ENCODE measurements around the gene BHMT.

The BHMT gene, protein sequence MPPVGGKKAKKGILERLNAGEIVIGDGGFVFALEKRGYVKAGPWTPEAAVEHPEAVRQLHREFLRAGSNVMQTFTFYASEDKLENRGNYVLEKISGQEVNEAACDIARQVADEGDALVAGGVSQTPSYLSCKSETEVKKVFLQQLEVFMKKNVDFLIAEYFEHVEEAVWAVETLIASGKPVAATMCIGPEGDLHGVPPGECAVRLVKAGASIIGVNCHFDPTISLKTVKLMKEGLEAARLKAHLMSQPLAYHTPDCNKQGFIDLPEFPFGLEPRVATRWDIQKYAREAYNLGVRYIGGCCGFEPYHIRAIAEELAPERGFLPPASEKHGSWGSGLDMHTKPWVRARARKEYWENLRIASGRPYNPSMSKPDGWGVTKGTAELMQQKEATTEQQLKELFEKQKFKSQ

DNA sequence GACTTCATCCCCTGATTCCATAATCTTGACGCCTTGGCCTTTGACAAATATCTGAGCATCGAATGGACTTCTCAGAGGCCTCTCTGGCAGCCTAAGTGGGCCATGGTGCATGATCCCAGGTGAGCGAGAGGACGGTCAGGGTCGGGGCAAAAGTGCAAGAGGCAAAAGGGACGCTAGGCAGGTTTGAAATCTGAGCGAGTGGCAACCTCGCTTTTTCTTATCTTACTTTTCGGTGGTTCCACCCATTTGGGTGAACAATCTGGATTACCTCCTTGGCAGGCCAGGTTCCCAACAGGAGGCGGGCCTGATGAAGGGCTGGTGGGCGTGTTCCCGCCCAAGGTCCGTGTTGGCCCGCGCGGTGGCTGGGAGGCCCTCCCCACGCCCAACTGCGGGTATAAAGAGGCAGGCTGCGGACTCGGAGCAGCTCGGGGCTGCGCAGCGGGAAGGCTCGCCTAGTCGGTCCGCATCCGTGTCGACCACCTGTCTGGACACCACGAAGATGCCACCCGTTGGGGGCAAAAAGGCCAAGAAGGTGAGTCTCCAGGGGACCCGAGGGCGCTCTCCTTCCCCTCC is at the start of gene BHMT:
TSS of gene BHMT (plus strand) at position 423 of the 573 bp plus-strand sequence. CDS start at position 500, 77 bp downstream.
- no peak for DNase-seq (ENCODE audit: low read depth)

DNA sequence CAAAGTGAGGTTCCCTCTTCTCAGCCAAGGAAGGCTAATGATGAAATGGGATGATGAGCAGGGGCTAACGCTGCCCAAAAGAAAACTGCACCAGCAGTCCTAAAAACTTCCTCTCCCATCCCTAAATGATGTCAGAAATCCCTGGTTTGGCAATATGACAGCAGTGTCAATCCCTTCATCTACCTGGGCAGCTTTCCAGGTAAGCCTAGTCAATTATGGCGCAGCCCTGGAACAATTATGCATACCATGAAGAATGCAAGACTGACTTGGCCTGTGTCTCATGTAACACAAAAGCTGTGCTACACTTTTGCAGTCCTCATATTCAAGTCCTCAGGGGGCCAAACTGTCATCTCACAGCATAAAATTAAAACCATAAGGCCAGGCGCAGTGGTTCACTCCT is 49.2 kb upstream of the BHMT start:
- DNase-seq (ENCODE audit: low read depth), result no peak

DNA sequence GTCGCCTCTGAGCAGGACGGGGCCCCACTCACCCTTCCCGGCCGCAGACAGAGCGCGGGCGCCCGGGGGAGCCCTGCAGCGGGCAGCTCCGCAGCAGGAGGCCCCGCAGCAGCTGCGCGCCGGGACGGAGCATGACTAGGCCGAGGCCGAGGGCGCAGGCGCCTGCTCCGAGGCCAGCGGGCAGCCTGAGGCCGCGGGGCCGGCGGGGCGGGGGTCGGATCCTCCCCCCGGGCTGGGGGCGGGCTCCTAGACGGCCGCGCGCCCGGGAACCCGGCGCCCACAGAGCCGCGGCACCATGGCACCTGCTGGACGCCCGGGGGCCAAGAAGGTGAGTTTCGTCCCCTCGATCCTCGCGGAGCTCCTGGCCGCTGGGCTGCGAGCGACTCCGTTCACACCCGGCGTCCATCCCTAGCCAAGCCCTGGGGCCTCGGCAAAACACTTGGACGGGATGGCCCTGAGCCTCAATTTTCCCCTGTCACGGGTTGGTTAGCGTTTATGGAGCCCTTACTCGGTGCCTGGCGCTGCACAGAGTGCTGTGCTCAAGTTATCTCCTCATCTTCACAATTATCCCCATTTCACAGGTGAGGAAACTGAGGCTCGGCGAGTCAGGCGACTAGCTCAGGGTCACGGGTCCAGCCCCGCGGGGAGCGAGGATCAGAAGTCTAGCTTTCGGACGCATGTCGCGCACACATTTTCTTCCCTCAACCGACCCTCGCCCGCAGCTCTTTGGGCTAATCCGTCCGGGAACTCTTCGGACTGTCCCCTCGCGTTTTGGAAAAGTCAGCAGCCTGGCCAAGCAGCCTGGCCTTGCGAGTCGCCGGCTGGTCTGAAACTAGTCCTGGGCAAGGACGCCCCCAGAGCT is 41.9 kb upstream of the BHMT start, which contains the start of the genes BHMT2 and DMGDH:
TSS of gene BHMT2 (plus strand) at position 280 of the 862 bp plus-strand sequence. CDS start at position 296, 16 bp downstream.
TSS of gene DMGDH (minus strand) at position 187 of the 862 bp plus-strand sequence. CDS start at position 133, 54 bp downstream.
- DNase-seq (ENCODE audit: low read depth), result no peak

DNA sequence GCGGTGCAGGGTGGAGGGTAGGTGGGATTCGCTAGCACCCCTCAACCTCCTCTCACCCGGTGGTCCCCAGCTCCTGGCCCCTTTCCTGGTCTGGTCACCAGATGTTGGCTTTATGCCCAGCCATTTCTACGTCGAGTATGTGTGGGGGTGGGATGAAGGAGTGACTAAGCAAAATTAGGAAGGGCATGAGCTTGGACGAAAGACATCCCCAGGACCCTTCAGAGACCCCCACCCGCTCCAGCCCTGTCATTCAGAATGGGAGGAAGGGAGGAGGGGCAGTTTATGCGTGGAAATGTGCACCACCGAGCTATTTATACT is 41.3 kb upstream of the BHMT start:
- DNase-seq (ENCODE audit: low read depth), result no peak

DNA sequence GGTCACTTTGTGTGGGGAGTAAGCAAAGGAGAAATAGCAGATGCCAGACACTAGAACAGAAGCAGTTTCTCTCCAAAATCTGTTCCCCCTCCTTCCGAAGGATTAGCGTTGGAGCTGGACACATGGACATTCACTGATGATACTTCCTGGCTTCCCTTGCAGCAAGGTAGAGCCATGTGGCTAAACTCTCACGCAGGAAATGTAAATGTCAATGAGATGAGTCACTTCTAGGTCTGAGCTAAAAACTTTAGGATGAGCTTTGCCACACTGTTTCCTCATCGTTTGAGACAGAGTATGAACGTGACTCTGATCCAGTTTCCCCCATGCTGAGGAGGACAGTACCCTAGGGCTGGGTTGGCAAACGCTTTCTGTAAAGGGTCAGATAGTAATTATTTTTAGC is 37.0 kb upstream of the BHMT start:
- DNase-seq (ENCODE audit: low read depth), result no peak

DNA sequence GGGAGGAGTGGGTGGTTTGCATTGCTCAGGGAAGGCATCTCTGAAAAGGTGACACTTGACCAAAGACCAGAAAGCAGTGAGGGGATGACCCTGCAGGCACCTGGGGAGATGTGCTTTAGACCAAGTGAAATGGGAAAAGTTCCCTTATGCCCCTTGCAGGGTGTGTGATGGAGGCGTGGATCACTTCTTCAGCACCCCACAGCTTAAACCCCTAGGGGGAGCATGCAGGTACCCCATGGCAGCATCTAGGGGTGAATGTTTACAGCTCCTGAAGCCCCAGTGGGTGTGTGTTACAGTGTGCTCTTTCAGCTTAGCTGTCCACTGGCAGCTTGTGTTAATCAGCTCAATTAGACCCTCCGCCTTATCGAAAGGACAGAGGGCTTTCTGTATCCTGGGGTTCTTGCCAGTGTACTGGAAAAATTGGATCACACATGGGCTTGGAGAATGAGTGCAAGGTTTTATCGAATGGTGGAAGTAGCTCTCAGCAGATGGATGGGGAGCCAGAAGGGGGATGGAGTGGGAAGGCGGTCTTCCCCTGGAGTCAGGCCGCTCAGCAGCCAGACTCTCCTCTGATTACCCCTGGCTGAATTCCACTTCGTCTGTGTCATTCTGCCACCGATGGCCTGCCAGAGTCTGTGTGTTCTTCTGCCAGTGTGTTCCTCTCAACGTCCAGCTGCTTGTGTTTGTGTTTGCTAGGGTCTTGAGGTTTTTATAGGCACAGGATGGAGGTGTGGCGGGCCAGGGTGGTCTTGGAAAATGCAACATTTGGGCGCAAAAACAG is 35.8 kb upstream of the BHMT start:
- no peak for DNase-seq (ENCODE audit: low read depth)

DNA sequence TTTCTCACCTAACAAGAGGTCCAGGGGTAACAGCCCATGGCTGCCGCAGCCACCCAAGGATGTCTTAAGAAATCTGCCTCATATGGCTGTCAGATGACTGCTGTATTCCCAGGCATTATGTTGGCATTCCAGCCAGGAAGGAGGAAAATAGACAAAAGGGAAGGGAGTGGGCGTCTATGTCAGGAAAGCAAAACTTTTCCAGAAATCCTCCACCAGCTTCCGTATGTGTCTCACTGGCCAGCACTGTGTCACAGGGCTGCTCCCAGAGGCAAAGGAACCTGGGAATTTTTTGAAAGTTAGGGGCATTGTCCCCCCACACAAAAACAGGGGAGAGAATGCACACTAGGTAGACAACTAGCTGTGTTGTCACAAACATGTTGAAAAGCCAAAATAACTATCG is 34.8 kb upstream of the BHMT start:
- DNase-seq (ENCODE audit: low read depth), result no peak

DNA sequence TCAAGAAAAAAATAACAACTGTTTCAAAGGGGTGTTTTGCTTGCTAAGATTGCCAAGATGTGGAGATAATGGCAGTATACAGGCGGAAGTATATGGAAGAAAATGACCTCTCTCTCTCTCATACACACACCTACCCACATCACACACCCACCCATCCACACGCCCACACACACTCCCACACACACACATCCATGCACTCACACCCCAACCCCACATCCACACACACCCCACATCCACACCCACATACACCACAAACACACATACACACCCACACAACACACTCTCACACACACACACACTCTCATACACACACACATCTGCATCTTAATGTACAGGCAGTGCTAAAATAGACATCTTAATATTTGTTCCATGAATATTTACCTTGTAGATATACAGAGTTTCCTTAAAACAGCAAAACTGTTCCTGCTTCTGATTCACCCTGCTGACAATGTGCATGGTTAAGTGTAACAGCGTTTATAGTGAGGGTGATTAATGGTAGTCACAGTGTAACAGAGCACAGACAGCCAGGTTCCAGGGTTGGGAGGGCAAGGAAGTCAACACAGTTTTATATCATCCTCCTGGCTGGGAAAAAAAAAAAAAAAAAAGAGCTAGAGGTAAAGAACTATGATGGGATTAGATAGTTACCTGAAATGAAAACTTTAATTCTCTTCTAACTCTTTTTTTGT is 33.8 kb upstream of the BHMT start:
- DNase-seq (ENCODE audit: low read depth), result no peak

DNA sequence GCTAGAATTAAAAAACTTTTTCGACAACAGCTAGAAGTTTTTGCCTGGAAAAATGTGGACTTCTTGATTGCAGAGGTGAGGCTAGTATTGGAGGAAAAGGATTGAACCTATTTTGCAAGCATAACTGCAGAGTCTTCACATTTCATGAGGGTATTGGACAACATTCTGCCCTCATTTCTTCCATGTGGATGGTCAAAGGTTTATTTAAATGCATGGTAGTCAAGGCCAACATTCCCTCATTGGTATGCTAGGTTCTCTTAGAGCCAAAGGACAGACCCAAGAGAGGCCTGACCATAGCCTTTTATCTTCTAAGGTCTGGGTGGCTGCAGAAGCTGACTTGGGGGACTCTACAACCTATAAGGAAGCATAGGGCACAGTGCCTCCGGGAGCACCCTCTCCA is 30.8 kb upstream of the BHMT start:
- DNase-seq (ENCODE audit: low read depth), result no peak

DNA sequence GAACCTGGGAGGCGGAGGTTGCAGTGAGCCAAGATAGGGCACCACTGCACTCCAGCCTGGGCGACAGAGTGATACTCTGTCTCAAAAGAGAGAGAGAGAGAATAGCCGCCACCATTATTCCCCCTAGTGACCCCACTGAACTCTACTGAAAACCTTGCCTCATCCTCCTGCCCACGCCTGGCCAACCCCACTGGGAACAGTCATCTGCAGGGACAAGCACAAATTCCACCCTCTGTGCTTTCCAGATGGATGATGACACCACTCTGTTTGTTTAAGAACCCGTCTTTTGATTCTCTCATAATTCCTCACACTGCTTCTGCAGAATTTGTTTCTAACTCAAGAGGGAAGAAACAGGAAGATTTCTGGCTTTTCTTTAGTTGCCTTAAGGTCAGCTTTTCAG is 29.8 kb upstream of the BHMT start:
- no peak for DNase-seq (ENCODE audit: low read depth)

DNA sequence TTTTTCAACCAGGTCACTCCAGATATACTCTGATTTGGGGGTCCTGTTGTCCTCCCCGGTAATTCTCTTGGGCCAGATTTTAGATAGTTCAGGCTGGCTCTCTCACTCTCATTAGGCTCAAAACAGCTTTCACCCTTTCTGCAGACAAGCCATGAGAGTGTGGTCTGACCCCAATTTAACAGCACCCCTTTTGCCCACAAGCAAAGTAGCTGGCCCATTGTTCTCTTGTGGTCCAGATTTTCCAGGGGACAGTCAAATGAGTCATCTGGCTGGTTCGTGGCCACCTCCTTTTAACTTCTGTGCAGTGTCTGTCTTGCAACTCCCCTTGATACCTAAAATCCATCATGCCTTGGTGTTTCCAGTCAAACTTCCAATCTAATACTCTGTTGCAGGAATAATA is 25.5 kb upstream of the BHMT start:
- DNase-seq (ENCODE audit: low read depth), result no peak

DNA sequence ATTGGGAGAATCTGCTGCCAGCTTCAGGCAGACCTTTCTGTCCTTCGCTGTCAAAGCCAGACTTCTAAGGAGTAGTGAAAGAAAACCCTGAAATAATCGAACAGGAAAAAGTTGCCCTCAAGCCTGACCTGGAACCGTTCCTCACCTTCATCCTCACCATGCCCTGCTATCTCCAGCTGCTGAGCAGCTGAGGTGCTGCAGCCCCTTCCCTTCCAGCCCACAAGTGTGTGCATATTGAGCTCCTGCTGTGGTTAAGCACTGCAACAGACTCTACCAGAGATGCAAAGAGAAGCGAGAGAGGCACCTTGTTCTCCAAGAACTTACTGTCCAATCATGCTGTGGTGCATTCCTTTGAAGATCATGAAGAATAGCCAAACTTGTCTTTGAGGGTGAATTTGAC is 23.1 kb upstream of the BHMT start:
- DNase-seq (ENCODE audit: low read depth), result no peak

DNA sequence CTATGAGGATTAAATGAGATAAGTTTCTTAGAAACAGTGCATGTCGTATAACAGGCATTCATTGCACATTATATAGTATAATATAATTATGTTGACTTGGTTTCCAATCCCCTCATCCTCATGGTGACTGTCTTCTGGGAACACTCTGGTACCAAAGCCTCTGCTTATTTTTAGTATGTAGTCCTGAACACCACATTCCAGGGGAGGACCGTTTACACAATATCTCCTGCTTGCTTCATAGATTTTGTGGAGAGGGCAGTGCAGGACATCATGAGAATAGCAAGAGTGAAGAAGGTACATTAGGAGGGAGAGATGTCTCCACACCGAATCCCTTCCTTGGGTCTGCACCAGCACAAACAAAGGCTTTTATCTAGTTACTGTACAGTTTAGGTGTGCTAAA is 20.5 kb upstream of the BHMT start:
- no peak for DNase-seq (ENCODE audit: low read depth)

DNA sequence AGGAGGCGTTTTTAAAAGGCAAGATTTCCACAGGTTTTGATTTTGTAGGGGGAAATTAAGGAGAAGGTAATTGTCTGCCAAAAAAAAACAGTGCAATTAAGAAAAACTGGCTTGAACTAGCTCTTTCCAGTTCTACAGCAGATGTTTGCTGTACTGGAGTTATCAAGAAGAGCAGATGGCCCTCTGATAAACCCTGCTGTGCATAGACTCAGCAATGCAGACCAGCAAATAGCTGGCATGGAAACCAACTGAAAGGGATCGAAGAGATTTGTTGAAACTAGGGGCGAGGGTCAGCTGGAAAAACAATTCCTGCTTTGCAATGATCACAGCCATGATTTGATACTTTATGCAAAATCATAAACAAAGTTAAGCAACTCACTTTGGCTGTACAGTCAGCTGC is 17.8 kb upstream of the BHMT start:
- DNase-seq (ENCODE audit: low read depth), result no peak

DNA sequence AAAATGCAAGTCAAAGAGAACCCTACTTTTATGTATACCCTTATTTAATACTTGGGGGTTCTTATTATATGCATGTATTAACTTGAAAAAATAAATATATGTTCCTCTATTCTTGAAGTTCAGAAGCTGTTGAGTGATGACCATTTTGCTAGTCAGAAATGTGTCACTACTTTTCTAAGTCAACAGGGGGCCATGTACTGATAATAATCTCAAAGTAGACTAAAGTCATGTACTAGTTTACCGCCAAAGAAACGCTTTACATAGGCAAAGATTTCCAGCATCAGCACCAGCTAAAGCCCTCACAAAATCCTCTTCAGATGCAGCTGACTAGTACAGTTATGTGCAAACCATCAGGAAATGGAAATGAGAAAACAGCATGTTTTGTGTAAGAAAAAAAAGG is 5.7 kb upstream of the BHMT start:
- no peak for DNase-seq (ENCODE audit: low read depth)

DNA sequence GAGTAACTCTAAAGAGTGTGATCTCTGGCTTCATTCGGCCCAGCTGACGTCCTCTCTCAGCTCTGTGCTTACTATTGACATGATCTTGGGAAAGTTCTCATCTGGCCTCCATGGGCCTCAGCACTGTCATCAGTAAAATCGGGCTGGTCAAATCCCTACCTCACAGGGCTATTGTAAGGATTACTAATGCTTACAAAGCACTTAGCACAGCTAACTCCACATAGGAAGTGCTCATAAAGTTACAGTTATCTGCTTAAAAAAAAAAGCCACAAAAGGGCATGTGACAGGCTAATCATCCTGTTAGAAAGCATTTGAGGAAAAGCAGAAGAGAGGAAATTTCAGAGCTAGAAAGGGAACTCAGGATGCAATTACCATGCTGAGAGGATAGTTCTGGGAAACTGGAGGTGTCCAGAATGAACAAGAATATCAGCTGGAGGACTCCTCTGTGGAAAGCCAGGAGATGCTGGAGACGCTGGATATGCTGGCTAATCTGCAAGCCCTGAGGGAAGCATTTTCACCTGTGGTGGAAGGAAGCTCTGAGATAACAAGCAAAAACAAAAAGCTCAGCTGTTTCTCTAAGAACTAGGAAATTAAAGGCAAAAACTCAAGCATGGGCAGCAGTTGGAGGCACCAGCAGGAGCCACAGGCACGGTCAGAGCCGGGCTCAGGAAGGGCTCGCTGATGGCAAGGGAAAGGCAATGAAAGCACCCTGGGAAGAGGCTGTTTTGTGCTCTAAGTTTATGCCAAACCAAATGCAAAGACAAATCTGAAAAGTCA is 4.4 kb upstream of the BHMT start:
- DNase-seq (ENCODE audit: low read depth), result no peak

DNA sequence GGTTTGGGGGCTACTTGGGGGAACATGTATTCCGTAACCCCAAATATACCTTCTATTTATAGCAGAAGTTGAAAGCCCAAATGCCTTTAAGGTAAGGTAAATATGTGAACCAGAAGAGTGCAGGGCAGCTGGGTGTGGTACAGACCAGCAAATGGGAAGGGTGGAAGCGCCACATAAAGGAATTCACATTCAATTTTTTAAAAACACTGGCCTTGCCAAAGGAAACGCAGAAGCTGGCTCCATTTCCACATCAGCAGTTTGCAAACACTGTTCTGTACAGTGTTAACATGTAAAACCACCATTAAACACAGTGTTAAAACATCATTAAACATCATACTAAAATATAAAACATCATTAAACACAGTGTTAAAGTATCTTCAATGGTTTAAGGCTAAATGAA is 3.5 kb upstream of the BHMT start:
- no peak for DNase-seq (ENCODE audit: low read depth)

DNA sequence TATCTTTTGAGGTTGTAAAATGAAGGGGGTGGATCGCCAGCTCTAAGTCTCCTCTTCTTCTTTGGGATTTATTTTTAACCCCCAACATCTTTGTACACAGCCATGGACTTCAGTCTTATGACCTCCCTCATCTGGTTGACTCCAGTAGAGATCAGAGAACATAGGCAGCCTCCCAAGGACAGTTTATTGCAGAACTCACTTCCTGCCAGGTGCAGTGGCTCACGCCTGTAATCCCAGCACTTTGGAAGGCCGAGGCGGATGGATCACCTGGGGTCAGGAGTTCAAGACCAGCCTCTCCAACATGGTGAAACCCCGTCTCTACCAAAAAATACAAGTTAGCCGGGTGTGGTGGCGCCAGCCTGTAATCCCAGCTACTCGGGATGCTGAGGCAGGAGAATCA is 2.8 kb upstream of the BHMT start:
- DNase-seq (ENCODE audit: low read depth), result no peak

DNA sequence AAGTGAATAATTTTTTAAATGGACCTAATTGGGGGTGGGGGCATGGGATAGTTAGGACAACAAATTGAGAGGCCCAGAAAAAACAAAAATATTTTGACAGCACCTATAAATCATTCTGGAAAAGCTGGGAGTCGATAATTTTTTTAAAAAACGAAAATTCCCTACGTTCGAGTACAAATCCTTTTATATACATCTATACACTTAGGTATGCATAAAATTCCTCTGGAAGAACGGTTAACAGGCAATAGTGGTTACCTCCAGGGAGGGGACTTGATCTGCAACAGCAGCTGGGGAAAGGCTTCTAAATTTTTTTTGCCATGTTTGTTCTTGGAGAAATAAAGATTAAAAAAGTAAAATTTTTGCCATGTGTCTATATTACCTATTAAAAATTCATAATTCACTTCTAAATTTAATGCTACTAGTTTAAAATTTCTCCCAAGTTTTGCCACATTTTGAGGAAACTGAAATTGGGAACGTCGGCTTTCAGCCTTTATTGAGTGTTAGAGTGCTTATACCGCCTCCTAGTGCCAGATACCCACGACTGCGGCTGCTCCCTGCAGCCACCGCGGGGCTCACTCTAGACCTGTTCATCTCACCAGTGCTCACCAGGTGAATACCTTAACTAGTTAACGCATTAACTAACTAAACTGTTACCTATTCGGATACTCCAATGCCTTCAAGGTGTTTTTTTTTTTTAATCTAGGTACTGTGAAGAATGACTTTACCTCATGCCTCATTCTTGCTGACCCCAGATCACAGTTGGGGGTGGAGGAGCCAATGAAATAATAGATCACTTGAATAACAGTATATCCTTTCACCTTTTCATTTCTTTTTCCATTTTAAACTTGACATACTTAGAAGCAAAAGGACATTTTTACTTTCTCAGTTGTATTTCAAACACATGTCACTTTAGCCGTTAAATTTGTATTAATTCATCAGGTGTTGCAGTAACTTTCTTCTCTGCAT is 1.8 kb upstream of the BHMT start:
- no peak for DNase-seq (ENCODE audit: low read depth)
